Inflammatory macrophage treated with lipopolysaccharide for 4 hours (primary cell): ENCODE measurements around the gene CORT.

Experiments
- DNase-seq: peaks from one replicate; pipeline ENCODE4 v3.0.0-alpha.2; 2020

Gene CORT

DNA sequence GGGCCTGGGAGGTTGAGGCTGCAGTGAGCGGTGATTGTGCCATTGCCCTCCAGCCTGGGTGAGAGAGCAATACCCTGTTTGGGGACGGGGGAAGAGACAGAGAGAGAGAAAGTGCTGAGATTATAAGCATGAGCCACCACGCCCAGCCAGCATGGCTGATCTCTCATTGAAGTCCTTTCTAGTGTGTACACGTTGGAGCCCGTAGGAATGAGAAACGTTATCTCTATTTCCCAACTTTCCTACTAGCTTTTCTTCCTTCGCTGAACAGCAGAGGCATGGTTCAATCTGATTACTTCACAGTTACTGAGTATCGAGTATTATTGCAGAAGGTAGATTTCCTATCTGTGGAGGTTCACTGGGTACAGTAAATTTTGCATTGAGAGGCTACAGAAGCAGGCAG lies 29.5 kb downstream of the CORT start:
- no peak for DNase-seq

DNA sequence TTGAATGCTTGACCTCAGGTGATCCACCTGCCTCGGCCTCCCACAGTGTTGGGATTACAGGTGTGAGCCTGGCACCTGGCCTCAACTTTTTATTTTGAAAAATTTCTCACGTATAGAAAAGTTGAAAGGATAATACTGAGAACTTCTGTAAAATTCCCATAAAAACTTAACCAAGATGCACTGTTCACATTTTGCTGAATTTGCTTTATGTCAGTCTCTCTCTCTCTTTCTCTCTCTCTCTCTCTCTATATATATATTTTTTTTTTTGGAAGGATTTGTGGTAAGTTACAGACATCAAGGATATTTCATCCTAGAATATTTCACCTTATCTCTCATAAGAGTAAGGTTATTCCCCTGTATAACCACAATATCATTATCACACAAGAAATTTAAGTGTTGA lies 30.8 kb downstream of the CORT start:
- DNase-seq = no peak

DNA sequence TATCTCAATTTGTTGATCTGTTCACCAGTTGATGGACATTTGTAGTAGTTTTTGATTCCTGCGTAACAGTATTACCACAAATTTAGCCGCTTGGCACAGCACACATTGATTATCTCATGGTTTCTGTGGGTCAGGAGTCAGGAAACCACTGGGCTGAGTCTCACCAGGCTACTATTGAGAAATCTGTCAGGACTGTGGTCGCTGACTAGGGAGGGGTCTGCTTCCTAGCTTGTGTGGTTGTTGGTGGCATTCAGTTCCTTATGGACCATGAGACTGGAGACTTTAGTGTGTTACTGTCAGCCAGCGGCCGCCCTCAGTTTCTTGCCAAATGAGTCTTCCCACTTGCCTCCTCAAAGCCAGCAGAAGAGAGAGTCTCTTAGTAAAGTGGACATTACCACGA lies 34.7 kb downstream of the CORT start:
- peak; percentile 95 for DNase-seq

DNA sequence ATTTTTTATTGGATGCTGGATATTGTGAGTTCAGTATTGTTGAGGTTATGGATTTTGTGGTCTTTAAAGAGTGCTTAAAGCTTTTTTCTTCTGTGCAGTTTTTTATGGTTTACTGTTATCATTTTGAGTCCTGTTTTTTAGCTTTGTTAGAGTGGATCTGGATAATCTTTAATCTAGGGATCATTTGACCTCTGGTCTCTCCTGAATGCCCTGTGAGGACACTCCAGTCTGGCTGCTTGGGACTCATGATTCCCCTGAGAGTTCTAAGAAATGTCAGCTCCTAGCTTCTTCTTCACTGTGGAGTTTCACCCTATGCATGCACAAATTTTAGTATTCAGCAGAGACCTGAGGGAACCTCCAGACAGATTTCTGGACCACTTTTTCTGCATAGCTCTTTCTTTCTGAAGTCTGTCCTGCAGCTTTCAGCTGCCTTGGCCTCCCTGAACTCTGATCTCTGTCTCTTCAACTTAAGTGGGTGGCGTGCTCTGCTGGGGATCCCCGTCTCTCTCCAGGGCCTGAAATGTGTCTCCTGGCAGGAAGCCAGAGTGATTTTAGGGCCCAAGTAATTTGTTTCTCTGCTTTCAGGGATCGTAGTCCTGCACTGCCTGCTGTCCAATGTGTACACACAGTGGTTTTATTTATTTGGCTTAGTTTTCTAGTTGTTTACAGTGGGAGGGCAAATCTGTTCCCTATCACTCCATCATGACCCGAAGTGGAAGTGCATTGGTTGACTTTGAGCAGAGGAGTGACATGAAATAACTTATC lies 39.6 kb downstream of the CORT start:
- DNase-seq = no peak

DNA sequence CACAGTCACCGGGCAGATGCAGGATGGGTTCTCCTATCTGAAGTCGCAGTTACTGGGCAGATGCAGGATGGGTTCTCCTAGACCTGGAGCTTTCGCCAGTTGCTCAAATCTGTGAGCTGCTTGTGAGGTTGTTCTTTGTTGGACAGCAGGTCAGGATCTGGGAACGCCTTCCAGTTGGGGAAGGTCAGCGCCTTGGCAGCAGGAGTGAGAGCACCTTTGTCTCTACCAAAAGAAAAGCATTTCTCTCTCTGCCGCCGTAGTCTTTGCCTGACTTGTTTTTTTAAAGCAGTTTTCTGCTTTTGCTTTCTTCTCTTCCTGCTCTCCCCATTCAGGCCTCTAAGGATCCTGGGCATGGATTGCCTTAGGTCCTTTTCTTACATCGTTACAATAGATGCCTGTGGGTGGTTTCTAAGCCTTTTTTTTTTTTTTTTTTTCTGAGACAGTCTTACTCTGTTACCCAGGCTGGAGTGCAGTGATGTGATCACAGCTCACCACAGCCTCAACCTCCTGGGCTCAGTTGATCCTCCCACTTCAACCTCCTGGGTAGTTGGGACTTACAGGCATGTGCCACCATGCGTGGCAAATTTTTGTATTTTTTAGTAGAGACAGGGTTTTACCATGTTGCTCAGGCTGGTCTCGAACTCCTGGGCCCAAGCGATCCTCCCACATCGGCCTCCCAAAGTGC lies 40.6 kb downstream of the CORT start:
- DNase-seq = no peak

DNA sequence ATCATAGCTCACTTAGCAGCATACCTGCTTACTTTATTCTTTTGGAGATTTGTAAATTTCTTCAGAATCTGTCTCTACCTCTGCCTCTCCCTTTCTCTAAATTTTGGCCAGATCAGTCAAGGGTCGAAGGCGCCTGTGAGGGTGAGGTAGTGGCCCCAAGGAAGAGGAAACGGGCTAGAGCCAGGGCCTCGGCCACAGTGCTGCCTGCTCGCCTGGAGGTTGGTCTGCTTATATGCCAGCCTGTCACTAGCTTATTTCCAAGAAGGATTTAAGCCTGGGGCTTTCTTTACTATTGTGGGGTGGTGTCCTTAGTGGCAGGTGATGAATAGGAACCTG lies 44.6 kb downstream of the CORT start:
- no peak for DNase-seq

DNA sequence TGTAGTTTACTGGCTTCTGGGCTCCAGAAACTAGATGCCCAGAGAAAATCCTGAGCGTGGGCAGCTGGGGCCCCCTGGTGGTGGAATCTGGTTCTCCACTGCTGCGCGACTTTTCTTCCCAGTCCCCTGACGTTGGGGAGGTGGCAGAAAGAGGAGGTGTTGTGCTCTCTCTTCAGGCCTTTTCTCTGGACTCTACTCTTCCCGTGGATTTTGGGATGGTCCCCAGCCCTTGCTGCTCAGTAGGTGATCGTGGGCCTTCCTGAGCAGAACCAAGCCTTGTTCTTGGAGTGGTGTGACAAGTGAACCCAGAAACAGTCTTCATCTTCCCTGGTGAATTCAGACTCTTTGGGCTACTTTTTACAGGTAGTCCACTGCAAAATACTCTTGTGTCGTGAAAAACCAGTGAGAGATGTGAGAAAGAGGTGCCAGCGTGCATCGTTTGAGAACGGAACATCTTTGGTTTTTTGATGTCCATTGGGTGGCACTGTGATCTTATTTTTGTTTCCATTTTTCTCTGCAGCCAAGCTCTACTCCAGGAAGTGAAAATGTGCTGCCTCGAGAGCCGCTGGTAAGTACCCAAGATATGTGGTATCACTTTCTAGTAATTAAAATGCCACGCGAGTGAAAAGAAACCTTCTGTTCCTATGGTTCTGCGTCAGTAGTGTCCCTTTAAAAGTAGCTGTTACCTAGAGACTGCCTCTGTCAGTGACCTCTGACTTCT lies 45.1 kb downstream of the CORT start:
- DNase-seq = peak; percentile 87

DNA sequence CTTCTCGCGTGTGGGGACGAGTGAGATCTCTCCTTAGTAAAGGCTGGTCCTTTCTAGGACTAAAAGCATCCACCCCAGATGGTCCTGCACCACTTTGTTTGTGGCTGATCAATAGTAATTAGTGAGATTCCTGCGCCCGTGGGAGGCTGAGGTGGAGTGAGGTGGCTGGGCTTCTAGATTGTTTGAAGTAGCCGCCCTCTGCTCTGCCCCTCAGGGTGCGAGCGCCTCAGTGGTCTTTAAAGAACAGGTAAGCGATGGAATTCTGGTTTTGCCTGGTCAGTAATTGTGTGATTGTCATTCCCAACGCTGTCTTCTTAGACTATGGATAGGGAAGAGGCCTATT lies 45.6 kb downstream of the CORT start:
- DNase-seq = no peak

DNA sequence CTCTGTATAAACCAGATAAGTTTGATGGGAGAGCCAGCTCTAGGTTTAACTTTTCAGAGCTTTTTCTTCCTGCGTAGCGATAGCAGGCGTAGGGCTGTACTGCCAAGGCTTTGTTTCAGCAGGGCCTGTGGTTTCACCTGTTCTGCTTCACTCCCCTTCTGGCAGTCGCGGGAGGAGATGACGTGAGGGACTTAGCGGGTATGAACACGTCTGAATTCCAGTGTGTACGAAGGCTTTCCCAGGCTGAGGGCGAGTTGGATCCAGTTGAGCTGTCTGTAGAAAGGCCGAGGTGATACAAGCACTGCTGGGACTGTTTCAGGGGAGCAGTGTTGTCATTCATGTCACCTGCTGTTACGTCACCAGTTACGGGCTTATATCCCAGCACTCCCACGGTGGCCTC lies 46.1 kb downstream of the CORT start:
- no peak for DNase-seq

DNA sequence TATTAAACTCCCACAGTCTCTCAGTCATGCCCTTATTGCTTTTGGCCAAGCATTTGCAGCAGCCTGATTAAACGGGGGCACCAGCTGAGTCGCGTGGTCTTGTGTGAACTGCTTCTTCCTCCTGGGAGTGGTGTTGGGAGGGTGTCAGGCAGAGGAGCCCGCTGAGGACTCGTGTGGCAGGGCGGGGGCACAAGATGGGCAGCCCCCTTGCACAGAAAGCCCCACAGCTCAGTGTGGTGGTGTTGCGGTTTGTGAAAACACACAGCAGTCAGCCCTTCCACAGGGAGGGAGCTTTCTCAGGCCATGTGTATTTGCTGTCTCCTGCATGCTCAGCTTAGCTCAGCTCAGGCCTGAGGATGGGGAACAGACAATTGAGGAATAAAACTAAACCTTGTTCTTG lies 47.3 kb downstream of the CORT start:
- DNase-seq = no peak

DNA sequence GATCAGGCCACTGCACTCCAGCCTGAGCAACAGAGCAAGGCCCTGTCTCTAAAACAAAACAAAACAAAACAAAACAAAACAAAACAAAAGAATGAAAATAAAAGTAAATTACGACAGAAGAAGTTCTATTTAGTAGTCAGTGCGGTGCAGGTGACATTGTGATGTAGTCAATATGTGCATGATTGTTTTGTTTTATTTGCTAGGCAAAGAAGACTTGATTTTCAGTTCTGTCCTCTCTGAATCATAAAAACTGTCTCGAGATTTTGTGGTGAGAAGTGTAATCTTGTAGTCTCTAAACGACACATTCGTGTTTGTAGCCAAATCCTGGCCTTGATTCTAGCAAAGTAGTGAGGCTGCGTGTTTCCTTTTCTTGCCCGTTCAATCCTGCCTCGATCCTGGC lies 48.4 kb downstream of the CORT start:
- no peak for DNase-seq
